Stimulated activated CD4-positive, alpha-beta T cell treated with anti-CD3 and anti-CD28 coated beads, Interleukin-15, amount 100 ng/mL, for 48 hours (primary cell): ENCODE data around the gene SEC63.

ENCODE experiments used
- DNase-seq, 2 donors: peaks; one replicate each; pipeline ENCODE4 v3.0.0-alpha.2; 2020; ENCODE audit warnings: low read depth in 2 of 2

The SEC63 gene

DNA sequence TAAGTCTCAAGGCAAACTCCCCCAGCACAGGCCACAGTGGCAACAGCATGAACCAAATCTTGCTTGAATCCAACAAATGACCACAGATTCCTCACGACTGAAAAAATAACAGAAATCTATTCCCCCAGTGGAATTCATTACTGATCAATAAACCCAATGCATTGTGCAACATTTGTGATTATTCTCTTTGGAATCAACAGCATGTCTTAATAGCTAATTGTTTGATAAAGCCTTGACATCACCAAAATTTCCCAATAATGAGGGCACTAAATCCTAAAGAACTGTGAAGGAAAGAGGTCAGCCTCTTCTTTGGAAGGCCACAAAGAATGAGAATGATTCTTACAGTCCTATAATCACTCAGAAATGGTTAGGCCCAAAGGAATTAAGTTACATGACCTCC is 139.7 kb downstream of the SEC63 start:
- no peak for DNase-seq

DNA sequence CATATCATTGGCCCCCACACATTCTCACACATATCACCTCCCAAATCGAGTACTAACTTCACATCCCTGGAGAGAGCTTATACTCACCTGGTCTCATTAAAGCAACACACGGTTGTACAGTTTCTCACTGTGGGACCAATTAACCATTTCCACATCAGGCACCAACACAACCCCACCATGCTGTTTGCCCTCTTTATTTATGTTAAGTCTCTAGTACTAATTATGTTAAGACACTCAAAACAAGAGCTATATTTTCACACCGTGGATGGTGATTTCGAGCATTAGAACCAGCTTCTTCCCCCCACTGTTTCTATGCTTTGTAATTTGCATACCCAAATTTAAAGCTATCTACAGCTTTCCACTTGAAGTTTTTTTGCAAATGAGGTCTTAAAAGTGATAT is 140.2 kb downstream of the SEC63 start:
- no peak for DNase-seq
